IPS-20b (cell line): ENCODE data around the gene SIK2.
A peak's percentile ranks its signal among the peaks of the same experiment; 100 is the strongest.

Experiments used
- H3K27ac ChIP-seq: one replicate; pipeline ENCODE4 v1.5.1; 2013; ENCODE audit warnings: low read length
- H3K27me3 ChIP-seq: 2 replicates; pipeline ENCODE4 v1.6.1; 2013; ENCODE audit warnings: mild to moderate bottlenecking, low read length, inconsistent platforms; ENCODE audit not compliant: insufficient read depth
- H3K36me3 ChIP-seq: 2 replicates; pipeline ENCODE4 v1.6.1; 2013; ENCODE audit warnings: low read depth, mild to moderate bottlenecking, inconsistent platforms, low read length, moderate library complexity; ENCODE audit not compliant: insufficient read depth
- H3K4me1 ChIP-seq: 2 replicates; pipeline ENCODE4 v1.6.1; 2013; ENCODE audit warnings: mild to moderate bottlenecking, control low read depth, inconsistent platforms, low read length, moderate library complexity; ENCODE audit not compliant: insufficient read depth
- H3K4me3 ChIP-seq: 2 replicates; pipeline ENCODE4 v1.5.1; 2013; ENCODE audit warnings: mild to moderate bottlenecking, low read length, inconsistent platforms
- H3K9ac ChIP-seq: 2 replicates; pipeline ENCODE4 v1.6.1; 2013; ENCODE audit warnings: low read depth, mild to moderate bottlenecking, inconsistent platforms, low read length, moderate library complexity
- H3K9me3 ChIP-seq: 2 replicates; pipeline ENCODE4 v1.6.1; 2013; ENCODE audit warnings: mild to moderate bottlenecking, low read depth, low read length, inconsistent platforms; ENCODE audit not compliant: insufficient read depth

The SIK2 gene

DNA sequence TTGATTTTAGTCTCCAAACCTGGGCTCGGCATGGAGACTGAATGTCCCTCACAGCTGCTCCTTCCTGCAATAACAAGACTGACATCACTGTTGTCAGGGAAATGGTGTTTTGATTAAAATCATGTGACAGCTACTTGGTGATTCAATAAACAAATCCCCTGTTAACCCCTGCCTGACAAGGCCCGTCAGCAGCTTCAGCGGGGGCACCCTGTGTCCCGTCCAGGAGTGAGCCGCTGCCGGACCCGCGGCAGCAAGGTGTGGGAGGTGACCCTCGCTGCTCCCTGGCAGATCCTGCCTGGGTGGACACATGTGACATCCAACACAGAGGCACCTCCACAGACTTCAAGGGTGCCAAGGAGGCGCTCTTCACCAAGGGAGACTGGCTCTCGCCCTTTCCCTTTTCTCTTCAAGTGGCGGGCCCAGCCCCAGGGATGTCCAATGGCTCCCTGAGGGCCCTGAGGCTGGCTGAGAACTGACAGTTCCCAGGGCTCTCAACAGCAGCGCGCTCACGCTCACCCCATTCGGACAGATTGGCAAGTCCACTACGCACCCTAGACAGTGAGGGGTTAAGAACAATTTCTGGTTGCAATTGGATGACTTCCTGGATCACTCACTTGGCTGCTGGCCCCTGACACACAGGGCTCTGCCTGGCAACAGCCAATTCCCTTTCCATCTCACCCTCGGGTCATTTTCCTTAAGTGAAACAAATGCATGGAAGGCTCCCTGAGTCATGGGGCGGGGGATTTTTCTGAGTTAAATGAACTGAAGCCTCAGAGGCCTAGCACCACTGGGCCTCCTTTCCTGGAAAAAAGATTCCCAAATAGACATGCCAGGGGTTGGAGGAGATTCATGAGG lies 133.2 kb downstream of the SIK2 start:
- H3K27ac ChIP-seq: no peak overlapping the region
- peaks cover 37% of the 10 kb centered on the region; the same call in 1 of the 2 replicates for H3K36me3 ChIP-seq
- no peaks in the 10 kb centered on the region for H3K27me3 ChIP-seq
- peak overlapping the region; percentile 30; the same call in 1 of the 2 replicates for H3K9ac ChIP-seq
- peaks cover 4% of the 10 kb centered on the region; the same call in 1 of the 2 replicates for H3K4me1 ChIP-seq
- H3K4me3 ChIP-seq: no peak overlapping the region
- no peaks in the 10 kb centered on the region for H3K9me3 ChIP-seq

DNA sequence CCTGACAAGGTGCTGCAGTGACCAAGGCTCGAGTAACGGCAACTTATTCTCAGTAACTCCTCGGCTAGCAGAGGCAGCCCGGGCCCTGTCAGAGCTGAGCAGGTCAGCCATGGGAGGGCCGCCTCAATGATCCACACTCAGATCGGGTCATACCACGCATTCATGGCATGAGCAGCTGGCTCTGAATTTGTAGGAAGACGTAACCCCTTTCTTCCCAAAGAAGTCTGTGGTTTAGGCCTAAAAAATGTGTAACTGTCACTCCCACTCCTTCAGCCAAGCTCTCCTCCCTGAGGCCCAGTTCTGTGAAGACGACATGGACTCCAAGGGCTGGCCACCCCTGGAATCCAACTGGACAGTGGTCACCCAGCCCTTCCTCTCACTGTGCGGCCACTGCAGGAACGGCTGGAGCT lies 133.9 kb downstream of the SIK2 start:
- Histone ChIP-seq H3K36me3 (peaks cover 44% of the 10 kb centered on the region), H3K4me1 (peaks cover 4% of the 10 kb centered on the region; the same call in 1 of the 2 replicates), H3K4me3 (no peak overlapping the region), H3K9me3 (no peaks in the 10 kb centered on the region), H3K27ac (no peak overlapping the region), H3K9ac (peak overlapping the region; percentile 30; the same call in 1 of the 2 replicates), H3K27me3 (no peaks in the 10 kb centered on the region)

DNA sequence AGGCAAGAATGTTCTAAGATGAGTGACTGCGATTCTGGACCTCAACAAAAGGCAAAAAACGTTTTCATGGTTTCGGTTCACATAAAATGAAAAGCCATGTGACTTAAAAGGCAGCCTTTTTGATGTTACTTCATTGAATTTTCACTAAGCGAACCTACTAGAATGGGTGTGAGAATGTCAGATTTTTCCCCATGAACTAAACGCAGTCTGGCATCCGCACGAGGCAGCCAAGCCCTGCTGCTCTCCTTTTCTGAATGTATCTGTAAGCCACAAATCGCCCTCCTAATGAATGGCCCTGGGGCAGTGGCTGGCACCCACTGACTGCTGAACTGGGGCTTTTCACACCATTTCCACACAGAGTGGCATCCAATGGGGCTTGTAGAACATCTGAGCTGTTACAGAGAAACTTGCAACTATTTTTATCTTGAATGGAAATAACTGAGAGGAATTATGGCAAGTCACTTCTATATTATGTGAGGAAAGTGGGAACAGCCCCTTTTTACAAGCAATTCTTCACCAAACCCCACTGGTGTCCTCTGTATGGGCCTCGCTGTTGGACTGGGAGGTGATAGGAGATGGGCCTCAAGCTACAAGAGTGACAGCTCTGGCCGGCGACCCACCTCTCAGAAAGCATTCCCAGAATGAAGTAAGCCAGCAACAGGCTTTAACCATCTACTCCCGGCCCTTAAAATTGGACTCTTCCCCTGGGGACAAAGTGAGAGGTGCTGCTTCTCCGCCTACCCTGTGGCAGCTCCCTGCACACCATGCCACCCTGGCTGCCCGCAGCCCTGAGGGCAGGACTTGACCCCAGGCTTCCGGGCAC lies 134.6 kb downstream of the SIK2 start:
- Histone ChIP-seq H3K27me3 (no peaks in the 10 kb centered on the region), H3K9me3 (no peaks in the 10 kb centered on the region), H3K36me3 (peaks cover 50% of the 10 kb centered on the region), H3K27ac (no peak overlapping the region), H3K4me3 (no peak overlapping the region), H3K4me1 (peaks cover 4% of the 10 kb centered on the region; the same call in 1 of the 2 replicates), H3K9ac (no peak overlapping the region)

- H3K27me3 ChIP-seq: no peaks in the 10 kb centered on the region
- no peak overlapping the region for H3K27ac ChIP-seq
- H3K9ac ChIP-seq: no peak overlapping the region
- H3K36me3 ChIP-seq: peaks cover 57% of the 10 kb centered on the region
- H3K4me1 ChIP-seq: peaks cover 4% of the 10 kb centered on the region; the same call in 1 of the 2 replicates
- H3K9me3 ChIP-seq: no peaks in the 10 kb centered on the region
- no peak overlapping the region for H3K4me3 ChIP-seq
These were observed 135.4 kb downstream of the SIK2 start for GRCh38 chr11:111737444-111738210.

DNA sequence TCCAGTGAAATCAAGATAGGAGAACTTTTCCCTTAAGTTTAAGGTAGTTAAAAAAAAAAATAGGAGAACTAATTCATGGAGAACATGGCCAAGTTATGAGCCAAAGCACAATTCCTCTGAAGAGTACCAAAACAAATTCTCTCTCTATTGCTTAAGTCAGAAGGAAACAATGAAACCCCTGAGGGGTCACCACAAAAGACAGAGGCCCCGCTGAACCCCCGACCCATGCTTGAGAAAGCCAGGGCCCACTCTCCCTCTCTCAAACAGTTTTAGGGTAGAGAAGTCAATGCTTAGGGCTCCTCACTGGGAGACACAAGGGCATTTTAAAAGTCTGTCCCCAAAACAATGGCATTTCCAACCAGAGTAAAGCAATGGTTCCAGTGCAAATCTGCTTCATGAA lies 137.1 kb downstream of the SIK2 start:
- peaks cover 74% of the 10 kb centered on the region for H3K36me3 ChIP-seq
- peaks cover 4% of the 10 kb centered on the region; the same call in 1 of the 2 replicates for H3K4me1 ChIP-seq
- no peaks in the 10 kb centered on the region for H3K9me3 ChIP-seq
- no peak overlapping the region for H3K9ac ChIP-seq
- H3K27ac ChIP-seq: no peak overlapping the region
- no peaks in the 10 kb centered on the region for H3K27me3 ChIP-seq
- no peak overlapping the region for H3K4me3 ChIP-seq

GRCh38 chr11:111741751-111742150 lies 139.5 kb downstream of the SIK2 start:
- no peak overlapping the region for H3K4me3 ChIP-seq
- H3K36me3 ChIP-seq: peaks cover 90% of the 10 kb centered on the region
- no peak overlapping the region for H3K9ac ChIP-seq
- H3K4me1 ChIP-seq: peaks cover 4% of the 10 kb centered on the region; the same call in 1 of the 2 replicates
- H3K27ac ChIP-seq: no peak overlapping the region
- no peaks in the 10 kb centered on the region for H3K9me3 ChIP-seq
- no peaks in the 10 kb centered on the region for H3K27me3 ChIP-seq

- peaks cover 93% of the 10 kb centered on the region for H3K36me3 ChIP-seq
- no peak overlapping the region for H3K4me3 ChIP-seq
- H3K9me3 ChIP-seq: no peaks in the 10 kb centered on the region
- H3K27me3 ChIP-seq: no peaks in the 10 kb centered on the region
- H3K9ac ChIP-seq: no peak overlapping the region
- no peak overlapping the region for H3K27ac ChIP-seq
- peaks cover 4% of the 10 kb centered on the region; the same call in 1 of the 2 replicates for H3K4me1 ChIP-seq
These were observed 141.5 kb downstream of the SIK2 start for GRCh38 chr11:111743700-111744099.

DNA sequence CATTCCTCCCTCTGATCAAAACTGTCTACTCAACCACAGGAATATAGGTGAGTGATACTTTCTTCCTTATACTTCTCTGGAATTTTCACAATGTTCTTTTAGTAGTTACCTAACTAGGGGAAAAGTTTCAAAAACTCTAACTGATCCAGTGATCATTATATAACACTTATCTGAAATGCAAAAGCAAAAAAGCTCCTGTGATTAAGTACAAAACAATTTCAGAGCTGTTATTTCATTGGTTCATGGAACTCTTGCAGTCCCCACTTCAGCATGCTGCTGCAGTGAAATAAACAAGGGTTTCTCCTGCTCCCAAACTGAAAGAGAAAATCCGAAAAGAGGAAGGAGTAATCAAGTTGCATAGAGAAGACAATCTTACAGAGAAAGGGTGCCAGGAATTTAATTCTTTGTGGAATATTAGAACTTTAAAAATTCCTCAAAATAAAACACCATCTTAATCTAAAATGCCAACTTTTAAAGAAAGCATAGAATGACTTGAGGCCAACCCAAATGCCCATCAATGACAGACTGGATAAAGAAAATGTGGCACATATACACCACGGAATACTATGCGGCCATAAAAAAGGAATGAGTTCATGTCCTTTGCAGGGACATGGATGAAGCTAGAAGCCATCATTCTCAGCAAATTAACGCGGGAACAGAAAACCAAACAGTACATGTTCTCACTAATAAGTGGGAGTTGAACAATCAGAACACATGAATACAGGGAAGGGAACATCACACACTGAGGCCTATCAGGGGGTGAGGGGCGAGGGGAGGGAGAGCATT lies 143.7 kb downstream of the SIK2 start:
- no peaks in the 10 kb centered on the region for H3K4me1 ChIP-seq
- H3K36me3 ChIP-seq: peaks cover 95% of the 10 kb centered on the region
- H3K9me3 ChIP-seq: no peaks in the 10 kb centered on the region
- no peak overlapping the region for H3K9ac ChIP-seq
- H3K27me3 ChIP-seq: no peaks in the 10 kb centered on the region
- no peak overlapping the region for H3K27ac ChIP-seq
- H3K4me3 ChIP-seq: no peak overlapping the region

- no peak overlapping the region for H3K9ac ChIP-seq
- H3K4me1 ChIP-seq: no peaks in the 10 kb centered on the region
- no peak overlapping the region for H3K27ac ChIP-seq
- no peak overlapping the region for H3K4me3 ChIP-seq
- no peaks in the 10 kb centered on the region for H3K27me3 ChIP-seq
- no peaks in the 10 kb centered on the region for H3K9me3 ChIP-seq
- peaks cover 96% of the 10 kb centered on the region for H3K36me3 ChIP-seq
These were observed 146.0 kb downstream of the SIK2 start for GRCh38 chr11:111748035-111748804.

- H3K4me3 ChIP-seq: no peak overlapping the region
- peaks cover 96% of the 10 kb centered on the region for H3K36me3 ChIP-seq
- no peaks in the 10 kb centered on the region for H3K4me1 ChIP-seq
- no peaks in the 10 kb centered on the region for H3K27me3 ChIP-seq
- no peaks in the 10 kb centered on the region for H3K9me3 ChIP-seq
- H3K27ac ChIP-seq: no peak overlapping the region
- H3K9ac ChIP-seq: no peak overlapping the region
These were observed 147.4 kb downstream of the SIK2 start for GRCh38 chr11:111749646-111750045.
